Measurements from ENCODE around the gene PDK3.

The PDK3 gene

DNA sequence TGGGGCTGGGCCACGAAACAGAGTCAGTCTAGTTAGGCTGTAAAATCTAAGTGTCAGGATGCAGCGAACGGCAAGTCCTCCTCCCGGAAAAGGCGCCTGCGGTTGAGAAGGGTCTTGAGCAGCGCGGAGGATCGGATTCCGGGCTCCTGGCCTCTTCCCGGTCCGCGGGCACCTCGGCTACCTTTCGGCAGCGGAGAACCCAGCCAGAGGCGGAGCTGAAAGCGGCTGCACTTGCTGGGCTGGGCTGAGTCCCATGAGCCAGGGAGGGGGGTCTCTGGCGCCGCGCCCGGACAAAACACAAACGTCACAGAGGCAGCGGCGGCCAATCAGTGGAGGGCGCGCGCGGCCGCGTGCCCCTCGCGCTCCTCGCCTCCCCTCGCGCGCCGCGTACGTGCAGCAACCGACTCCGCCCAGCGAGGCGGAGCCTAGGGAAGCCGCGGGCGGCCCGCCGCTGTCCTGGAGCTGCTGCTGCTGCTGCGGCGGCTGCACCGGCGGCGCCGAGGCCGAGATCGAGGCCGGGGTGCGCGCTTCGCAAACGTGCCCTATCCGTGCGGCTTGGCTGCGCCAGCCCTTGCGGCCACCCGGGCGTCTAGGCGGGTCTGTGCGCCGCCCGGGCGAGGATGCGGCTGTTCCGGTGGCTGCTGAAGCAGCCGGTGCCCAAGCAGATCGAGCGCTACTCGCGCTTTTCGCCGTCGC is at the start of gene PDK3:
Gene PDK3 (plus strand): TSS at position 451 of the 696 bp plus-strand sequence. CDS start 170 bp downstream, at position 621.
- Histone ChIP-seq H3K4me3 (ENCODE audit: low read length) (peak within 1 kb of the TSS; percentile 55), H3K4me1 (ENCODE audit: insufficient read depth, low read length) (peaks cover 4% of the 10 kb centered on the region), H3K36me3 (ENCODE audit: insufficient read depth, low read length) (no peaks in the 10 kb centered on the region), H3K9me3 (ENCODE audit: low read length) (no peaks in the 10 kb centered on the region), H2AFZ (ENCODE audit: low read depth, low read length) (peak within 1 kb of the TSS; percentile 28), H3K27me3 (ENCODE audit: insufficient read depth, low read length) (no peaks in the 10 kb centered on the region)

DNA sequence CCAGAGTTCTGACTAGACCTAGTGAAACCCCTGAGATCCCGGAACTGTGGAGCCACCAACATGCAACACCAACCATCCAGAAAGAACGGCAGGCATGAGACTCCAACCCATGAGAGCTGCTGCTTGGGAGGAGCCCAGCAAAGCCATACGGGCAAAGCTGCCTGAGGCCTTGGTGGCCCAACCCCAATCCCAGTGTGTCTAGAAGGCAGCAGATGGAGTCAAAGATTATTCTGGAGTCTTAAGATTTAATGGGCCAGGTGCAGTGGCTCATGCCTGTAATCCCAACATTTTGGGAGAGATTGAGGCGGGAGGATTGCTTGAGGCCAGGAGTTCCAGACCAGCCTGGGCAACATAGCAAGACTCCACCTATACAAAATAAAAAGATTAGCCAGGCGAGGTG is 49.2 kb upstream of the PDK3 start:
- Histone ChIP-seq H3K9me3 (ENCODE audit: low read length) (no peaks in the 10 kb centered on the region), H3K4me1 (ENCODE audit: insufficient read depth, low read length) (no peaks in the 10 kb centered on the region), H2AFZ (ENCODE audit: low read depth, low read length) (no peak overlapping the region), H3K4me3 (ENCODE audit: low read length) (no peak overlapping the region), H3K27me3 (ENCODE audit: insufficient read depth, low read length) (peaks cover 2% of the 10 kb centered on the region), H3K36me3 (ENCODE audit: insufficient read depth, low read length) (no peaks in the 10 kb centered on the region)

DNA sequence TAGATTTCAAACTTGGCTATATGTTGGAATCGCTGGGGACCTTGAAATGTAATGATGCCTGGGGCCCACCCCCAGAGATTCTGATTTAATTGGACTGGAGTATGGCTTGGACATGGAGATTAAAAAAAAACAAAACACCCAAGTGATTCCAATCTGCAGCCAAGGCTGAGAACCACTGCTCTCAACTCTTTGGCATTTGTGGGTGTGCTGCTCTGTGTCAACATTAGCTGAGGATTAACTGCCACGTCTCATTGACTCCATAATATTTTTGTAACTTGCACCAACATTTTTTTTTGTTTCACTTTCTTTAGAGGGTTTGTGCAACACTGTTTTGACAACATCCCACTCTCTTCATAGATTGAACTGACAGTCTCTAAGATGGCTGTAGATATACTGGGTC is 41.1 kb upstream of the PDK3 start:
- no peak overlapping the region for H3K4me3 ChIP-seq (ENCODE audit: low read length)
- H3K4me1 ChIP-seq (ENCODE audit: insufficient read depth, low read length): no peaks in the 10 kb centered on the region
- no peaks in the 10 kb centered on the region for H3K27me3 ChIP-seq (ENCODE audit: insufficient read depth, low read length)
- H3K36me3 ChIP-seq (ENCODE audit: insufficient read depth, low read length): no peaks in the 10 kb centered on the region
- no peak overlapping the region for H2AFZ ChIP-seq (ENCODE audit: low read depth, low read length)
- H3K9me3 ChIP-seq (ENCODE audit: low read length): no peaks in the 10 kb centered on the region

DNA sequence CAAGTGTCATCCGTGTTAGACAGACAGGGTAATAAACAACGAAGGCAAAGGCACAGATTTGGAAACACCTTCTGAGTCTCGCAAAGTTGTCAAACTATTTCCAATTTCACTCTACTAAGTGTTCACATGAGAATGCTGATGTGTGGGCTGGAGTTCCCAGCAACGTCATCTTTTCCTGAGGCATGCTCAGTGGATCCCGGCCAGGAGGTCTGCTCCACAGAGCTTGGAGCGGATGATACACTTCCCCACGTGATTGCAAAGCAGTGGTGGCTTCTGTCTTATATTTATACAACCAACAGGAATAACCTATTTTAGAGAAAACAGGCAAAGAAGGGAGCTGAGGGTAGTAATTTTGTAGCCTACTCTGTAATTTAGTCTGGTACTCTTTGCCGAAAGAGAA is 40.1 kb upstream of the PDK3 start:
- no peaks in the 10 kb centered on the region for H3K4me1 ChIP-seq (ENCODE audit: insufficient read depth, low read length)
- H2AFZ ChIP-seq (ENCODE audit: low read depth, low read length): no peak overlapping the region
- H3K27me3 ChIP-seq (ENCODE audit: insufficient read depth, low read length): no peaks in the 10 kb centered on the region
- no peak overlapping the region for H3K4me3 ChIP-seq (ENCODE audit: low read length)
- no peaks in the 10 kb centered on the region for H3K36me3 ChIP-seq (ENCODE audit: insufficient read depth, low read length)
- H3K9me3 ChIP-seq (ENCODE audit: low read length): no peaks in the 10 kb centered on the region

DNA sequence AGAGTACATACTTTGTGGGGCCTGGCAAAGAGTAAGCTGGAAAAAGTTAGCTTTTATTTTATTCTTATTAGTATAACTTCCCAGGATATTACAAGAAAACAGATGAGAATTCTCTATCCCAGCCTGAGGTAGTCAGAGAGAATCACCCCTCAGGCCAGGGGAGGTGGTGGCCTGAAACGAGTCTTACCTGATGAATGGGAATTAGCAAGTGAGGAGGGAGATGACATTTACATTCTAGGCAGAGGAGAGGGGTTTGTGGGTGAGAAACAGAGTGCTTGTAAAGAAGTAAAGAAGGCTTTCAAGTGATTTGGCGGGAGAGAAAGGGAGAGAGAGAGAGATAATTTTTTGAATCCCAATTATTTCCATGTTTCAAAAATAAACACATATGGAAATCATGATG is 39.3 kb upstream of the PDK3 start:
- Histone ChIP-seq H3K36me3 (ENCODE audit: insufficient read depth, low read length) (no peaks in the 10 kb centered on the region), H3K4me3 (ENCODE audit: low read length) (no peak overlapping the region), H3K9me3 (ENCODE audit: low read length) (no peaks in the 10 kb centered on the region), H3K4me1 (ENCODE audit: insufficient read depth, low read length) (no peaks in the 10 kb centered on the region), H3K27me3 (ENCODE audit: insufficient read depth, low read length) (no peaks in the 10 kb centered on the region), H2AFZ (ENCODE audit: low read depth, low read length) (no peak overlapping the region)

DNA sequence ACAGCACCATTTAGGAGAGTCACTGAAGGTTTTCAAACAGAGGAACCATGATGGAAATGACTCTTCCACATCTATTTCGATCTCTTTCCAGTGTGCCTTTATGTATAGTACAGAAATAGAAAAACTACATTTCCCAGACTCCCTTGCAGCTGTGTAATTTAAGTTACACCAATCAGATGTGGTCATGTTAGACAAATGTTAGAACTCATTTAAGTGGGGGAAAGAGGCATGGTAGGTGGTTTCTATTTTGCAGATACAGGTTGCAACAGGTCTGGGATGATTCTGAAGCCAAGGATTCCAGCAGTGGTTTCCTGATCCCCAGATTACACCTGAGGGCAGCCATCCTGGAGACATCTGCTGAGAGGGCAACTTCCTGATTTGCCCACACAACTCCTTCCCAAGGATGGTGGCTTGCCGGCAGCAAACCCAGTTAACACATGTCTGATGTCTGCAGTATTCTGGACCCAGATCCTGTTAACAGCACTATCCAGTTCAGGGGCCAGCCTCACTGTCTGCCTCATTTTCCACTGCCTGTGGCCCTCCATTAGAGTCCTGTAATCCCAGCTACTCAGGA is 38.7 kb upstream of the PDK3 start:
- Histone ChIP-seq H3K4me1 (ENCODE audit: insufficient read depth, low read length) (no peaks in the 10 kb centered on the region), H3K36me3 (ENCODE audit: insufficient read depth, low read length) (no peaks in the 10 kb centered on the region), H2AFZ (ENCODE audit: low read depth, low read length) (no peak overlapping the region), H3K27me3 (ENCODE audit: insufficient read depth, low read length) (no peaks in the 10 kb centered on the region), H3K9me3 (ENCODE audit: low read length) (no peaks in the 10 kb centered on the region), H3K4me3 (ENCODE audit: low read length) (no peak overlapping the region)

DNA sequence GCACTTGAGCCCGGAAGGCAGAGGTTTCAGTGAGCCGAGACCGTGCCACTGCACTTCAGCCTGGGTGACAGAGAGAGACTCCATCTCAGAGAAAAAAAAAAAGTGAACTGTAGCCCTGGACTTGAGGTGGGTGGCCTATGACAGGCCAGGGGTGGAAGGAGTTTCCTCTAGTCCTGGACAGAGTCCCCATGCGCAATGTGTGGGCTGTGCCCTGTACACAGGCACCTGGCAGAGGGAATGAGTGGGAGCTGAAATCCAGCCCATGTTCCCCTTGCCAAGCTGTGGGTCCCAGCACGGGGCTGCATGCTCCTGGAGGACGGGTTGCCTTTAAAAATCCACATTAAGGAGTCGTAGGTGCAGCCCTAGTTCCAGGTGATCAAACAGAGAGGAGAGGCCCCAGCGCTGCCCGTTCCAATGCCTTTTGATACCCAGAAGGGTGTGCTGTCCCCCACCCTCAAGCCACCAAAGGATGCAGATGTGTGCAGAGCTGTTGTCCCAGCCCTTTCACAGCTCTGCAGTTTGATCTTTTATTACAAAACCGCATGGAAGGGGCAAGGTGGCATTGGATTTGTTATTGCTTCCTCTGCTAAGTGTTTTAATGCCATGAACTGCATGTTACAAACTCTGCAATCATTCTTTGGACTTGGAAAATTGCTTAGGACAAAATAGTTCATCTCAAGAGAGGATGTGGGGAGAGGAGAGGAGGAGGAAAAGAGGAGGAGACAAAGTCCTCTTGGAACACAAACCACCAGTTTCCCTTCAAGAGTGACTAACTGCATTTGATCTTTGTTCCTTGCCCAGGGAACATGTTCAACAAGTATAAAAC is 38.0 kb upstream of the PDK3 start:
- H3K27me3 ChIP-seq (ENCODE audit: insufficient read depth, low read length): no peaks in the 10 kb centered on the region
- no peaks in the 10 kb centered on the region for H3K4me1 ChIP-seq (ENCODE audit: insufficient read depth, low read length)
- no peaks in the 10 kb centered on the region for H3K36me3 ChIP-seq (ENCODE audit: insufficient read depth, low read length)
- no peak overlapping the region for H2AFZ ChIP-seq (ENCODE audit: low read depth, low read length)
- H3K4me3 ChIP-seq (ENCODE audit: low read length): no peak overlapping the region
- H3K9me3 ChIP-seq (ENCODE audit: low read length): no peaks in the 10 kb centered on the region

DNA sequence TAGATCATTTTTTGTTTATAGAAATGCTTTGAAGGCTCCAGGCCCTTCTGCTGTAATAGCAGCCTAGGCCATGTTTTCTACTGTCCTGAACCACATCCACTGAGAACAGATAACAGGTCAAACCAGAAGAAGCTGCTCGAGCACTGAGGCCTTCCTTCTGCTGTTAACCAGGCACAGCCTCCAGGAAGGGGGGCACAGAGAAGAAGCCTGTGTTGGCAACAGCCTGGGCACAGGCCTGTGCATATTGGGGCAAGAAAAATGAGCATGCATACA is 37.4 kb upstream of the PDK3 start:
- Histone ChIP-seq H3K36me3 (ENCODE audit: insufficient read depth, low read length) (no peaks in the 10 kb centered on the region), H2AFZ (ENCODE audit: low read depth, low read length) (no peak overlapping the region), H3K4me3 (ENCODE audit: low read length) (no peak overlapping the region), H3K9me3 (ENCODE audit: low read length) (no peaks in the 10 kb centered on the region), H3K4me1 (ENCODE audit: insufficient read depth, low read length) (no peaks in the 10 kb centered on the region), H3K27me3 (ENCODE audit: insufficient read depth, low read length) (no peaks in the 10 kb centered on the region)

DNA sequence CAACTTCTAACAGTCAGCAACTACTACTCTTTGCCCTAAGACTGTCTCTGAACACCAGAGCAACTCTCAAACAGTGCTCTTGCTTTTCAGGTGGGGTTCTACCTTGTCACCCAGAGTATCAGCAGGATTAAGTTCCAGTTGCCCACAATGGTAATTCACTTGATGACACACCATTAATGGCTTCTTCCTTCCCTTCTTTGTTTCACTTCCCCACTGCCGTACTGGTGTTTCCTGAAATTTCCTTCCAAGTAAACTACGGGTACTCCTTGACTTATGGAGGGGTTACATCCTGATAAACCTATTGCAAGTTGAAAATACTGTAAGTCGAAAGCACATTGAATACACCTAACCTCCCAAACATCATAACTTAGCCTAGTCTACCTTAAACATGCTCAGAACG is 36.6 kb upstream of the PDK3 start:
- H3K4me3 ChIP-seq (ENCODE audit: low read length): no peak overlapping the region

DNA sequence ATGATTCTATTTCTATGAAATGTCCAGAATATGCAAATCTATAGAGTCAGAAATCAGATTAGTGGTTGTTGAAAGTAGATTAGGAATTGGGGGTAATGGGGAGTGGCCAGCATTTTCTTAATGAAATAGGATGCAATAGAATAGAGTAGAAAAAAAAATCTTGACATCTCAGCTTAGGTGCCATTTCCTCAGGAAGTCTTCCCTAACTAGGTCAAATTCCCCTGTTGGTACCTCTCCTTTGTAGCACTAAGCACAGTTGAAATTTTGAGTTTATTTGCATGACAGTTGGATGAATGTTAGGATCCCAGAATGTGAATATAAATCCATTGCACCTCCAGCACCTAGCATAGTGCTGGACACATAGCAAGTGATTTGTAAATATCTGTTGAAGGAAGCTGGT is 30.0 kb upstream of the PDK3 start:
- peaks cover 9% of the 10 kb centered on the region for H3K27me3 ChIP-seq (ENCODE audit: insufficient read depth, low read length)

More for the DNA sequence above, 36.6 kb upstream of the PDK3 start:
- Histone ChIP-seq H3K27me3 (ENCODE audit: insufficient read depth, low read length) (no peaks in the 10 kb centered on the region), H3K9me3 (ENCODE audit: low read length) (no peaks in the 10 kb centered on the region), H3K4me1 (ENCODE audit: insufficient read depth, low read length) (no peaks in the 10 kb centered on the region), H2AFZ (ENCODE audit: low read depth, low read length) (no peak overlapping the region), H3K36me3 (ENCODE audit: insufficient read depth, low read length) (no peaks in the 10 kb centered on the region)

DNA sequence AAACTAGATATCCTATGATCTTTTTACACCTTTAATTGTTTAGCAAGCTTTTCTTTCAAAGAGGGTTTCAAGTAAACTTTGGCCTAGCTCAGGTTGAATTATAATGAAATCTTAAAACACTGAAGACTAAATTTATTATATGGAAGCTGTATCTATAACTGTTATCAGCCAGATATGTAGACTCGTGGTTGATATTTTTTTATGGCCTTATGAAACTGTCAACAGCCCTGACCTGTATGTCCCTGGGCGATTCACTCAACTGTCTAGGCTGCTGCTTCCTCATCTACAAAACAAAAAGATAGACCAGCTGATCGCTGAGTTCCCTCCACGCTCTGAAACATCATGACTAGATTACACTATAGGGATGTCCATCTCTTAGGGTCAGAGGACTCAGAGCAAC is 21.2 kb upstream of the PDK3 start:
- Histone ChIP-seq H3K27me3 (ENCODE audit: insufficient read depth, low read length) (peaks cover 8% of the 10 kb centered on the region), H3K36me3 (ENCODE audit: insufficient read depth, low read length) (no peaks in the 10 kb centered on the region), H2AFZ (ENCODE audit: low read depth, low read length) (no peak overlapping the region), H3K4me1 (ENCODE audit: insufficient read depth, low read length) (peaks cover 2% of the 10 kb centered on the region), H3K9me3 (ENCODE audit: low read length) (peaks cover 2% of the 10 kb centered on the region), H3K4me3 (ENCODE audit: low read length) (no peak overlapping the region)

More for the DNA sequence above, 30.0 kb upstream of the PDK3 start:
- H3K4me1 ChIP-seq (ENCODE audit: insufficient read depth, low read length): no peaks in the 10 kb centered on the region
- H3K36me3 ChIP-seq (ENCODE audit: insufficient read depth, low read length): no peaks in the 10 kb centered on the region
- no peak overlapping the region for H3K4me3 ChIP-seq (ENCODE audit: low read length)
- no peak overlapping the region for H2AFZ ChIP-seq (ENCODE audit: low read depth, low read length)
- no peaks in the 10 kb centered on the region for H3K9me3 ChIP-seq (ENCODE audit: low read length)

DNA sequence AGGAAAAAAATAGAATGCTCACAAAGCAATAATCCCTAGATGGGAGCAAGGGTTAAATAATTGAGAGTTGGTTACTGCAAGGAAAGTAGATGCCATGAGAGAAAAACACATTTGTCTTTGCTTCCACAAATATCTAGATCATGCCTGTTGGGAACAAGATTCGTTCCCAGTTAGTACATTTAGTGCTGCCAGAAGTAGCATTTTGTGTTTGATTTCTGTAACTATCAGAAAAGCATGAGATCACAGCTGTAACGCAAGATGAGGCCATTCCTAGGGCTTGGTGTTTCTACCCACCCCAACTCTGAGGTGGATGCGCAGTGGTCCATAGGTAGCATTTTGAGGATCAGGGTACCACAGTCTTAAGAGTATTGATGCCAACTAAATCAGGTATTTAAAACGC is 20.4 kb upstream of the PDK3 start:
- Histone ChIP-seq H3K9me3 (ENCODE audit: low read length) (peaks cover 2% of the 10 kb centered on the region), H3K4me1 (ENCODE audit: insufficient read depth, low read length) (peaks cover 6% of the 10 kb centered on the region), H3K36me3 (ENCODE audit: insufficient read depth, low read length) (no peaks in the 10 kb centered on the region), H3K4me3 (ENCODE audit: low read length) (no peak overlapping the region), H3K27me3 (ENCODE audit: insufficient read depth, low read length) (peaks cover 8% of the 10 kb centered on the region), H2AFZ (ENCODE audit: low read depth, low read length) (no peak overlapping the region)

DNA sequence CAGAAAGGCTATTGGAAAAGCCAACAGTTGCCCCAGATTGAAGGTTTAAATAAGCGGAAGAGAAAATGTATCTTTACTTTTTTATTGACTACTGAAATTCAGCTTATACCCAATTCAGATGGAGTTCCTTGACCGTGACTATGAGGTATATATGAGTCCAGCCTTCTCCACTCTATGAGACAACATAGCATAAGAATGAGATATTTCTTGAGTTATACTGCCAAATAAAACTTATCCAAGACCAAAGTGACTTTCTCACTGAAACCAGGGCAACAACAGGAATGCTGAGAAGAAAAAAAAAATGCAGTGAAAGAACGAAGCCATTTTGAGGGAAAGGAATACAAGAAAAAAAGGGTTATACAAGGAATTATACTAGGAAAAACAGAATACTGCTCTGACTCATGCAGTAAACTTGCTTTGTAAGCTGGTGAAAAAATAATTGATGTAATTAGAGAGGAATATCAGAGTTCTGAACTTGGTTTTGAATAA is 16.3 kb upstream of the PDK3 start:
- no peak overlapping the region for H3K4me3 ChIP-seq (ENCODE audit: low read length)
- peaks cover 6% of the 10 kb centered on the region for H3K27me3 ChIP-seq (ENCODE audit: insufficient read depth, low read length)
- H3K4me1 ChIP-seq (ENCODE audit: insufficient read depth, low read length): peaks cover 6% of the 10 kb centered on the region
- peaks cover 2% of the 10 kb centered on the region for H3K9me3 ChIP-seq (ENCODE audit: low read length)
- H3K36me3 ChIP-seq (ENCODE audit: insufficient read depth, low read length): no peaks in the 10 kb centered on the region
- H2AFZ ChIP-seq (ENCODE audit: low read depth, low read length): no peak overlapping the region

All from neuron (in vitro differentiated cells).